ENCODE measurements around the gene NDUFS7. TPM values are rescaled to one million over a fixed set of nuclear protein-coding genes. Genes with fewer than 3 reads are reported as not detected.
A peak's percentile ranks its signal among the peaks of the same experiment; 100 is the strongest.

Gene NDUFS7
- total RNA-seq, 1 experiment from 2014 or later, result 83.9 TPM

DNA sequence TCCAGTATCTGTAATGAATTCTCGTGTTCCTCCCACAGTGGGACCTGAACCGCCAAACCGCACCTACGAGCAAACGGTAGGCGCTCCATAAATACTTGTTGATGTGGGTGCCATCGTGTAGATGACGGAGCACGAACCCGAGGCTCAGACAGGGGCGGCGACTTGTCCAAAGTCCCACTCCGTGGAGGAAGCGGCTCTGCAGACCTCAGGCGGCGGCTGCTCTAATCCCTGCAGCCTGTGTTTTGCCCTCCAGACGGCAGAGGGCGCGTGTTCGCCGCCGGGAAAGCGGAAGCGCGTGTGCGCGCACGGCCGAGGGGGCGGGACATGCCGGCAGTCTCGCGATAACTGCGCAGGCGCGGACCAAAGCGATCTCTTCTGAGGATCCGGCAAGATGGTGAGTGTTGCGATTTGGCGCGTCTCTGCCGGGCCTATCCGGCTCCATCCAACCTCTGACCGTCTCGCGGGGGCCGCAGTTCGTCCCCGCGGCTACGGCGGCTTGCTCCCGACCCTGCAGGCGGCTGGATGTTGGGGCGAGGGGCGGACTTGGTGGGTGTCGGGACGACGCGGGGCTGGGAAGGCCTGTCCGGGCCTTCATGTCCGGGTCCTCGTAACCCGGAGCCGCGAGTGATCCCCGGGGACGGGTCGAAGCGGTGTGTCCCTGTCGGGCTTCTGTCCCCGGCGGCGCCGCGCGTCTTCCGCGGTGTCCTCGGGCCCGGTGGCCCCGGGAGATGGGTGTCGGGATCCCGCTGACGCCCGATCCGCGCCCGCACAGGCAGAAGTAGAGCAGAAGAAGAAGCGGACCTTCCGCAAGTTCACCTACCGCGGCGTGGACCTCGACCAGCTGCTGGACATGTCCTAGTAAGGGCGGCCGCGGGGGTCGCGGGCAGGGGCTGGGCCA lies 54.6 kb downstream of the NDUFS7 start, which contains the start of gene RPS15:
TSS of gene RPS15 (plus strand) at position 362 of the 898 bp plus-strand sequence. CDS start at position 392, 30 bp downstream.
- peak within 1 kb of the TSS; percentile 96 to 98 for H3K4me3 Mint-ChIP-seq
- H3K27me3 ChIP-seq (ENCODE audit: insufficient read depth, low read length), result no peaks in the 10 kb centered on the region
- H3K56ac ChIP-seq (ENCODE audit: insufficient read length, low read depth, low read length), result no peak within 1 kb of the TSS
- H3K9me3 ChIP-seq (ENCODE audit: control insufficient read depth, low read depth, low read length), result no peaks in the 10 kb centered on the region
- H3K23ac ChIP-seq (ENCODE audit: insufficient read length, low read depth, low read length), result no peak within 1 kb of the TSS
- H3K36me3 Mint-ChIP-seq (ENCODE audit: insufficient read depth in 1 of 3, low read depth in 3 of 3), result peaks cover 32 to 58% (median 49%) of the 10 kb centered on the region in 3 experiments
- H2AK5ac ChIP-seq (ENCODE audit: insufficient read length, low read length), result no peak within 1 kb of the TSS
- peak within 1 kb of the TSS; percentile 97 for H3K9ac ChIP-seq (ENCODE audit: extremely low read depth, insufficient read length, low read length)
- no peak within 1 kb of the TSS for H3K27ac ChIP-seq (ENCODE audit: insufficient read length, low read depth, low read length)
- H4K8ac ChIP-seq (replicated peaks; ENCODE audit: insufficient read length, low read depth, low read length), result no peak within 1 kb of the TSS
- no peak within 1 kb of the TSS for H4K5ac ChIP-seq (ENCODE audit: insufficient read length, low read depth, low read length)
- H3K4me2 ChIP-seq (ENCODE audit: insufficient read depth, insufficient read length, low read length), result peak within 1 kb of the TSS; percentile 64
- H3K23me2 ChIP-seq (ENCODE audit: insufficient read length, low read depth, low read length, poor library complexity, severe bottlenecking), result peaks cover 5% of the 10 kb centered on the region
- H2BK12ac ChIP-seq (ENCODE audit: insufficient read length, low read depth, low read length), result no peak within 1 kb of the TSS
- H3K27ac Mint-ChIP-seq, result peak within 1 kb of the TSS; percentile 99 to 100 (median 100)
- peak within 1 kb of the TSS; percentile 43; the same call in 1 of the 2 replicates for H3K4ac ChIP-seq (ENCODE audit: low read depth, low read length)
- H2BK20ac ChIP-seq (ENCODE audit: low read depth, low read length, poor library complexity, severe bottlenecking), result no peak within 1 kb of the TSS
- H3K27me3 Mint-ChIP-seq (ENCODE audit: low read depth), result no peaks in the 10 kb centered on the region; the same call in 1 of the 2 replicates
- no peak within 1 kb of the TSS for H2AFZ ChIP-seq (ENCODE audit: low read length)
- peak within 1 kb of the TSS; percentile 78 for H4K91ac ChIP-seq (ENCODE audit: insufficient read length, low read depth, low read length)
- TF ChIP-seq, protein P1, sequence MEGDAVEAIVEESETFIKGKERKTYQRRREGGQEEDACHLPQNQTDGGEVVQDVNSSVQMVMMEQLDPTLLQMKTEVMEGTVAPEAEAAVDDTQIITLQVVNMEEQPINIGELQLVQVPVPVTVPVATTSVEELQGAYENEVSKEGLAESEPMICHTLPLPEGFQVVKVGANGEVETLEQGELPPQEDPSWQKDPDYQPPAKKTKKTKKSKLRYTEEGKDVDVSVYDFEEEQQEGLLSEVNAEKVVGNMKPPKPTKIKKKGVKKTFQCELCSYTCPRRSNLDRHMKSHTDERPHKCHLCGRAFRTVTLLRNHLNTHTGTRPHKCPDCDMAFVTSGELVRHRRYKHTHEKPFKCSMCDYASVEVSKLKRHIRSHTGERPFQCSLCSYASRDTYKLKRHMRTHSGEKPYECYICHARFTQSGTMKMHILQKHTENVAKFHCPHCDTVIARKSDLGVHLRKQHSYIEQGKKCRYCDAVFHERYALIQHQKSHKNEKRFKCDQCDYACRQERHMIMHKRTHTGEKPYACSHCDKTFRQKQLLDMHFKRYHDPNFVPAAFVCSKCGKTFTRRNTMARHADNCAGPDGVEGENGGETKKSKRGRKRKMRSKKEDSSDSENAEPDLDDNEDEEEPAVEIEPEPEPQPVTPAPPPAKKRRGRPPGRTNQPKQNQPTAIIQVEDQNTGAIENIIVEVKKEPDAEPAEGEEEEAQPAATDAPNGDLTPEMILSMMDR (conservative IDR thresholded peaks at IDR 0.05), result peak; percentile 95
- no peaks in the 10 kb centered on the region for H3K4me1 ChIP-seq (ENCODE audit: insufficient read depth, low read length)
- H2BK120ac ChIP-seq (ENCODE audit: low read depth, low read length, poor library complexity, severe bottlenecking), result no peak within 1 kb of the TSS
- no peak within 1 kb of the TSS for H3T11ph ChIP-seq (ENCODE audit: low read length)
- H3K18ac ChIP-seq (ENCODE audit: insufficient read length, low read depth, low read length), result peak within 1 kb of the TSS; percentile 80
- peak; percentile 95 for DNase-seq
- H3K14ac ChIP-seq (ENCODE audit: insufficient read depth, low read length), result peak within 1 kb of the TSS; percentile 97
- peak within 1 kb of the TSS; percentile 14 for H2BK5ac ChIP-seq (ENCODE audit: insufficient read length, low read length)
- H3K9me3 Mint-ChIP-seq, result no peaks in the 10 kb centered on the region
- no peak within 1 kb of the TSS for H2BK15ac ChIP-seq (ENCODE audit: low read depth, low read length)
- H3K79me2 ChIP-seq (ENCODE audit: insufficient read depth, low read length), result peaks cover 11% of the 10 kb centered on the region; the same call in 1 of the 2 replicates
- H3K79me1 ChIP-seq (ENCODE audit: insufficient read depth, low read depth, low read length, poor library complexity, severe bottlenecking), result peaks cover 12% of the 10 kb centered on the region
- H3K4me1 Mint-ChIP-seq, result peaks cover 0 to 20% of the 10 kb centered on the region in 2 experiments
- H4K20me1 ChIP-seq (ENCODE audit: control insufficient read depth, insufficient read depth, insufficient read length), result no peaks in the 10 kb centered on the region
- WGBS (ENCODE audit: extremely low coverage, insufficient read length, low lambda C conversion rate), result no CpG with 5 or more reads among the region's 100 CpGs
